Measurements from ENCODE around the gene ADGRG3. TPM values are rescaled to one million over a fixed set of nuclear protein-coding genes. Genes with fewer than 3 reads are reported as not detected.
A peak's percentile ranks its signal among the peaks of the same experiment; 100 is the strongest.

The ADGRG3 gene
- total RNA-seq, 1 donor from 2014 or later: not detected

DNA sequence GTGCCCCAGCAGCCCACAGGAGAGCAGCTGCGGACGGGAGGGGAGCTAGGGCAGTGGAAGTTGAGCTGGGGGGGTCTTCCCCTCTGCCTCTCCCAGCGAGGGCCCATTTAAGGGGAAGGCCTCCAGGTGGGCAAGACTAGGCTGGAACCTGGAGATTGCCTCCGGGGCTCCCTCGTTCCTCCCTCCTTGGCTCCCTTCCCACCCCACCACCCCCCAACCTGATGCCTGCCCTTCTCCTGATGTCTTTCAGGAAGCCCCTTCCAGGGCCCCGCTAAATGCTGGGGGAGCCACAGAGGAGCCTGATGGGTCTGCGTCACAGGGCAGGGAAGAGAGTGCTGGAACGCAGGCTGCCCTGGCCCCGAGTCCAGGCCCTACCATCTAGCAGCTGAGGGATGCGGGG is 22.9 kb upstream of the ADGRG3 start:
- Histone ChIP-seq H3K4me1 (no peaks in the 10 kb centered on the region), H3K27ac (no peak overlapping the region), H3K9me3 (no peaks in the 10 kb centered on the region), H3K36me3 (no peaks in the 10 kb centered on the region), H3K4me3 (no peak overlapping the region), H3K27me3 (no peaks in the 10 kb centered on the region)
- TF ChIP-seq CTCF (IDR thresholded peaks at IDR 0.05): no peak
- no peak for DNase-seq (ENCODE audit: low spot score in 2 of 2)
- intact Hi-C loops (cut with DNase I): loop anchor here (5.0 kb wide), 1 partner anchor 53 kb away; no protein-coding TSS in a partner anchor

GRCh38 chr16:57645691-57646387 is 22.3 kb upstream of the ADGRG3 start:
- Histone ChIP-seq H3K27ac (peak overlapping the region in 1 of 2 donors; percentile 11), H3K4me1 (no peaks in the 10 kb centered on the region)

GRCh38 chr16:57646388-57647039 is 21.6 kb upstream of the ADGRG3 start:
- intact Hi-C loops (cut with DNase I): loop anchor here (5.0 kb wide), 1 partner anchor 54 kb away; no protein-coding TSS in a partner anchor
- Histone ChIP-seq H3K27ac (peak overlapping the region in 1 of 2 donors; percentile 11), H3K4me3 (no peak overlapping the region), H3K36me3 (no peaks in the 10 kb centered on the region), H3K4me1 (no peaks in the 10 kb centered on the region), H3K9me3 (no peaks in the 10 kb centered on the region), H3K27me3 (no peaks in the 10 kb centered on the region)
- DNase-seq (ENCODE audit: low spot score in 2 of 2): no peak
- TF ChIP-seq CTCF (IDR thresholded peaks at IDR 0.05): no peak

More at GRCh38 chr16:57645691-57646387, 22.3 kb upstream of the ADGRG3 start:
- intact Hi-C loops (cut with DNase I): loop anchor here (5.0 kb wide), 1 partner anchor 54 kb away; no protein-coding TSS in a partner anchor
- no peak overlapping the region for H3K4me3 ChIP-seq
- no peaks in the 10 kb centered on the region for H3K9me3 ChIP-seq
- H3K36me3 ChIP-seq: no peaks in the 10 kb centered on the region
- no peaks in the 10 kb centered on the region for H3K27me3 ChIP-seq
- TF ChIP-seq CTCF (IDR thresholded peaks at IDR 0.05): no peak
- no peak for DNase-seq (ENCODE audit: low spot score in 2 of 2)

GRCh38 chr16:57647136-57647875 is 20.8 kb upstream of the ADGRG3 start:
- intact Hi-C loops (cut with DNase I): loop anchor here (5.0 kb wide), 1 partner anchor 55 kb away; no protein-coding TSS in a partner anchor
- TF ChIP-seq CTCF (IDR thresholded peaks at IDR 0.05): no peak
- DNase-seq (ENCODE audit: low spot score in 2 of 2): no peak
- no peaks in the 10 kb centered on the region for H3K4me1 ChIP-seq
- H3K4me3 ChIP-seq: no peak overlapping the region
- H3K36me3 ChIP-seq: no peaks in the 10 kb centered on the region
- no peaks in the 10 kb centered on the region for H3K9me3 ChIP-seq
- peak overlapping the region; percentile 6 to 17 for H3K27ac ChIP-seq
- H3K27me3 ChIP-seq: no peaks in the 10 kb centered on the region

- no peak for TF ChIP-seq CTCF (IDR thresholded peaks at IDR 0.05)
- Histone ChIP-seq H3K36me3 (no peaks in the 10 kb centered on the region), H3K9me3 (no peaks in the 10 kb centered on the region), H3K4me1 (no peaks in the 10 kb centered on the region), H3K4me3 (no peak overlapping the region), H3K27ac (peak overlapping the region in 1 of 2 donors; percentile 6), H3K27me3 (no peaks in the 10 kb centered on the region)
- intact Hi-C loops (cut with DNase I): loop anchor here (5.0 kb wide), 1 partner anchor 56 kb away; no protein-coding TSS in a partner anchor
- DNase-seq (ENCODE audit: low spot score in 2 of 2): no peak
These were observed 20.0 kb upstream of the ADGRG3 start for GRCh38 chr16:57648125-57648524.

Measured in ascending aorta (tissue), 2 donors.